HCT116 (cell line): ENCODE results near the gene ACTBL2. TPM values are rescaled to one million over a fixed set of nuclear protein-coding genes. Genes with fewer than 3 reads are reported as not detected.

Source experiments
- ATAC-seq: fragments of 200-7000 bp; cut with Tn5 transposase; 2 replicates; pipeline ENCODE4 v1.9.1; 2020; ENCODE audit warnings: mild to moderate bottlenecking, moderate library complexity
- BruUV-seq: library from RNA; stranded (reverse); fragments of 400-500 nt; replicated peaks from 2 replicates; lab custom pipeline; 2021; lab: Mats Ljungman, UMichigan
- CTCF ChIA-PET: fragments of 300-600 bp; sonication (Branson Sonifier 250); formaldehyde crosslinking; loops from one replicate; lab custom pipeline; 2021; ENCODE audit warnings: antibody characterized with exemption; lab: Charles Lee
- POLR2A ChIA-PET: fragments of 300-600, 350-600 bp; sonication (Branson Sonifier 250); formaldehyde crosslinking; loops from one replicate; lab custom pipeline; 2021; ENCODE audit warnings: antibody characterized with exemption; lab: Charles Lee
- RAD21 ChIA-PET, 2 experiments: fragments of 300-600 bp; sonication (Branson Sonifier 250); formaldehyde crosslinking; loops; one replicate each; lab custom pipeline; 2023; ENCODE audit warnings: low total read pairs in 2 of 2; ENCODE audit not compliant: uncharacterized antibody in 2 of 2, unreplicated experiment in 2 of 2, low non-redundant PET in 1 of 2; lab: Charles Lee
- DNase-seq: peaks from one replicate; pipeline ENCODE4 v3.0.0-alpha.2; 2010; ENCODE audit warnings: low read depth, low spot score
- H2AFZ ChIP-seq: fragments of 200-600 bp; shearing (Covaris generic), sonication (generic); 2 replicates; pipeline ENCODE4 v1.6.1; 2017; ENCODE audit warnings: low read depth, mixed run types, mixed read lengths, antibody characterized with exemption, low read length; ENCODE audit not compliant: poor library complexity, severe bottlenecking
- H3K27ac ChIP-seq: 2 replicates; pipeline ENCODE4 v1.5.1; 2012; ENCODE audit warnings: low read depth, low read length
- H3K27me3 ChIP-seq: fragments of 200-600 bp; sonication (generic); 2 replicates; pipeline ENCODE4 v1.6.1; 2016; ENCODE audit warnings: mixed run types, low read length, mixed read lengths; ENCODE audit not compliant: insufficient read depth
- H3K36me3 ChIP-seq, 2 experiments: fragments of 200-500 bp in 1 of 2; fragments of 200-600 bp in 1 of 2; sonication (Bioruptor generic) in 1 of 2; sonication (generic) in 1 of 2; 2 replicates each; pipeline versions ENCODE4 v1.5.1 to v1.6.1; 2014 to 2016; ENCODE audit warnings: low read length in 2 of 2, inconsistent platforms in 1 of 2, mixed read lengths in 1 of 2, mixed run types in 1 of 2; ENCODE audit not compliant: insufficient read depth in 2 of 2, control insufficient read depth in 1 of 2
- H3K4me1 ChIP-seq, 2 experiments: fragments of 200-600 bp in 1 of 2; sonication (generic) in 1 of 2; 2 replicates each; pipeline versions ENCODE4 v1.5.1 to v1.6.1; 2012 to 2017; ENCODE audit warnings: low read length in 2 of 2, inconsistent platforms in 1 of 2, mild to moderate bottlenecking in 1 of 2, mixed read lengths in 1 of 2, mixed run types in 1 of 2, moderate library complexity in 1 of 2; ENCODE audit not compliant: insufficient read depth in 2 of 2, control insufficient read depth in 1 of 2
- H3K4me2 ChIP-seq: fragments of 200-600 bp; sonication (generic); 2 replicates; pipeline ENCODE4 v1.6.1; 2017; ENCODE audit warnings: mixed run types, low read length, mixed read lengths
- H3K4me3 ChIP-seq, 2 experiments: fragments of 200-600 bp in 1 of 2; sonication (generic) in 1 of 2; replicated peaks in 1 of 2; 2 replicates each; pipeline ENCODE4 v1.5.1; 2011 to 2016; ENCODE audit warnings: low read length in 2 of 2, control low read depth in 1 of 2, low read depth in 1 of 2, mild to moderate bottlenecking in 1 of 2, mixed read lengths in 1 of 2, mixed run types in 1 of 2
- H3K79me2 ChIP-seq: fragments of 200-600 bp; sonication (generic); 2 replicates; pipeline ENCODE4 v1.6.1; 2017; ENCODE audit warnings: mild to moderate bottlenecking, mixed run types, low read length, moderate library complexity, mixed read lengths; ENCODE audit not compliant: insufficient read depth
- H3K9ac ChIP-seq: fragments of 200-600 bp; sonication (generic); 2 replicates; pipeline ENCODE4 v1.6.1; 2016; ENCODE audit warnings: low read length, mixed read lengths
- H3K9me2 ChIP-seq: fragments of 200-600 bp; sonication (generic), shearing (Covaris generic); 2 replicates; pipeline ENCODE4 v1.6.1; 2017; ENCODE audit warnings: mixed run types, mild to moderate bottlenecking, moderate library complexity; ENCODE audit not compliant: insufficient read depth
- H3K9me3 ChIP-seq, 2 experiments: fragments of 200-500 bp in 1 of 2; fragments of 200-600 bp in 1 of 2; sonication (Bioruptor generic) in 1 of 2; sonication (generic) in 1 of 2; 2 replicates each; pipeline ENCODE4 v1.6.1; 2014 to 2017; ENCODE audit warnings: low read length in 2 of 2, mixed read lengths in 2 of 2, inconsistent platforms in 1 of 2, low read depth in 1 of 2, mild to moderate bottlenecking in 1 of 2, mixed run types in 1 of 2, moderate library complexity in 1 of 2; ENCODE audit not compliant: control insufficient read depth in 1 of 2, insufficient read depth in 1 of 2
- H4K20me1 ChIP-seq: fragments of 200-600 bp; sonication (generic), shearing (Covaris generic); 2 replicates; pipeline ENCODE4 v1.6.1; 2017; ENCODE audit warnings: mixed run types, mild to moderate bottlenecking, moderate library complexity; ENCODE audit not compliant: insufficient read depth
- CBX3 ChIP-seq: IDR thresholded peaks from 2 replicates; pipeline ENCODE4 v1.6.1; 2012; ENCODE audit warnings: low read depth
- CEBPB ChIP-seq: IDR thresholded peaks from 2 replicates; pipeline ENCODE4 v1.6.1; 2012; ENCODE audit warnings: low read depth
- EGR1 ChIP-seq: IDR thresholded peaks from 2 replicates; pipeline ENCODE4 v1.6.1; 2012; ENCODE audit warnings: low read depth
- ELF1 ChIP-seq: IDR thresholded peaks from 2 replicates; pipeline ENCODE4 v1.6.1; 2012; ENCODE audit warnings: low read depth, borderline replicate concordance
- EZH2 ChIP-seq: fragments of 200-600 bp; sonication (generic); IDR thresholded peaks from 2 replicates; pipeline ENCODE4 v1.6.1; 2017; ENCODE audit warnings: antibody characterized with exemption, mixed run types
- EZH2phosphoT487 ChIP-seq: fragments of 200-600 bp; IDR thresholded peaks from 2 replicates; pipeline ENCODE4 v1.6.1; 2018; ENCODE audit warnings: antibody characterized with exemption, borderline replicate concordance
- MAX ChIP-seq: IDR thresholded peaks from 2 replicates; pipeline ENCODE4 v1.6.1; 2012
- POLR2AphosphoS5 ChIP-seq: IDR thresholded peaks from 2 replicates; pipeline ENCODE4 v1.6.1; 2011; ENCODE audit warnings: mild to moderate bottlenecking, low read depth, low read length, moderate library complexity
- SIN3A ChIP-seq: IDR thresholded peaks from 2 replicates; pipeline ENCODE4 v1.6.1; 2012; ENCODE audit warnings: low read depth
- SP1 ChIP-seq: IDR thresholded peaks from 2 replicates; pipeline ENCODE4 v1.6.1; 2012; ENCODE audit warnings: low read depth
- SRF ChIP-seq: IDR thresholded peaks from 2 replicates; pipeline ENCODE4 v1.6.1; 2012; ENCODE audit warnings: low read depth
- YY1 ChIP-seq: IDR thresholded peaks from 2 replicates; pipeline ENCODE4 v1.6.1; 2011; ENCODE audit warnings: low read length, low read depth, moderate library complexity, mild to moderate bottlenecking; ENCODE audit not compliant: insufficient replicate concordance; ENCODE audit errors: extremely low read depth
- ZFX ChIP-seq: fragments of 450-650 bp; IDR thresholded peaks from 2 replicates; pipeline ENCODE4 v1.6.1; 2017
- ZNF274 ChIP-seq: fragments of 200-500 bp; sonication (Bioruptor generic); IDR thresholded peaks from 2 replicates; pipeline ENCODE4 v1.6.1; 2014; ENCODE audit warnings: mild to moderate bottlenecking, low read depth, low read length, inconsistent platforms
- intact Hi-C: fragments of 100-400 bp; cut with micrococcal nuclease; formaldehyde crosslinking; loops from 2 replicates; pipeline ENCODE4 v1.10.0; 2022
- total RNA-seq: library from RNA; stranded (reverse); gene quantifications from one replicate; pipeline ENCODE4 v1.2.1, GENCODE V29; 2021; ENCODE audit not compliant: unreplicated experiment
- TF ChIP-seq, protein P1 (sequence below): IDR thresholded peaks from 2 replicates; pipeline ENCODE4 v1.6.1; 2011; ENCODE audit warnings: mild to moderate bottlenecking, low read length, moderate library complexity; ENCODE audit not compliant: insufficient replicate concordance; ENCODE audit errors: extremely low read depth
- TF ChIP-seq, protein P2 (sequence below): IDR thresholded peaks from 2 replicates; pipeline ENCODE4 v1.6.1; 2012; ENCODE audit warnings: low read depth

Gene ACTBL2
- total RNA-seq, 1 experiment from 2014 or later: 0.07 TPM

GRCh38 chr5:57434227-57434640, 48.4 kb downstream of the ACTBL2 start:
- Histone ChIP-seq H3K9me2 (no peaks in the 10 kb centered on the region), H4K20me1 (no peaks in the 10 kb centered on the region), H3K4me2 (no peak overlapping the region), H3K27me3 (no peaks in the 10 kb centered on the region), H3K27ac (no peak overlapping the region), H3K79me2 (no peaks in the 10 kb centered on the region), H3K9me3 (no peaks in the 10 kb centered on the region), H3K9ac (no peak overlapping the region), H2AFZ (no peak overlapping the region), H3K4me1 (peaks cover 14 to 21% of the 10 kb centered on the region in 2 experiments; a peak in 3 of 4 replicates), H3K36me3 (no peaks in the 10 kb centered on the region), H3K4me3 (no peak overlapping the region)
- RAD21 ChIA-PET: no interaction called here
- no peak for DNase-seq
- CTCF ChIA-PET: interaction anchor here (1.2 to 1.3 kb wide), 2 partner anchors 11 to 1027 kb away, joined by 3 read pairs; no protein-coding TSS in a partner anchor
- intact Hi-C loops: no loop called here
- no TSS peak for BruUV-seq
- POLR2A ChIA-PET: no interaction called here
- ATAC-seq: no peak
- no peak for TF ChIP-seq EGR1
- TF ChIP-seq CBX3: no peak
- TF ChIP-seq SRF: no peak
- TF ChIP-seq ZNF274: no peak
- no peak for TF ChIP-seq SIN3A
- no peak for TF ChIP-seq EZH2
- TF ChIP-seq EZH2phosphoT487: no peak
- TF ChIP-seq, protein P1, sequence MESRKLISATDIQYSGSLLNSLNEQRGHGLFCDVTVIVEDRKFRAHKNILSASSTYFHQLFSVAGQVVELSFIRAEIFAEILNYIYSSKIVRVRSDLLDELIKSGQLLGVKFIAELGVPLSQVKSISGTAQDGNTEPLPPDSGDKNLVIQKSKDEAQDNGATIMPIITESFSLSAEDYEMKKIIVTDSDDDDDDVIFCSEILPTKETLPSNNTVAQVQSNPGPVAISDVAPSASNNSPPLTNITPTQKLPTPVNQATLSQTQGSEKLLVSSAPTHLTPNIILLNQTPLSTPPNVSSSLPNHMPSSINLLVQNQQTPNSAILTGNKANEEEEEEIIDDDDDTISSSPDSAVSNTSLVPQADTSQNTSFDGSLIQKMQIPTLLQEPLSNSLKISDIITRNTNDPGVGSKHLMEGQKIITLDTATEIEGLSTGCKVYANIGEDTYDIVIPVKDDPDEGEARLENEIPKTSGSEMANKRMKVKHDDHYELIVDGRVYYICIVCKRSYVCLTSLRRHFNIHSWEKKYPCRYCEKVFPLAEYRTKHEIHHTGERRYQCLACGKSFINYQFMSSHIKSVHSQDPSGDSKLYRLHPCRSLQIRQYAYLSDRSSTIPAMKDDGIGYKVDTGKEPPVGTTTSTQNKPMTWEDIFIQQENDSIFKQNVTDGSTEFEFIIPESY: no peak
- no peak for TF ChIP-seq MAX
- no peak for TF ChIP-seq POLR2AphosphoS5
- TF ChIP-seq SP1: no peak
- no peak for TF ChIP-seq ZFX
- TF ChIP-seq ELF1: no peak
- TF ChIP-seq, protein P2, sequence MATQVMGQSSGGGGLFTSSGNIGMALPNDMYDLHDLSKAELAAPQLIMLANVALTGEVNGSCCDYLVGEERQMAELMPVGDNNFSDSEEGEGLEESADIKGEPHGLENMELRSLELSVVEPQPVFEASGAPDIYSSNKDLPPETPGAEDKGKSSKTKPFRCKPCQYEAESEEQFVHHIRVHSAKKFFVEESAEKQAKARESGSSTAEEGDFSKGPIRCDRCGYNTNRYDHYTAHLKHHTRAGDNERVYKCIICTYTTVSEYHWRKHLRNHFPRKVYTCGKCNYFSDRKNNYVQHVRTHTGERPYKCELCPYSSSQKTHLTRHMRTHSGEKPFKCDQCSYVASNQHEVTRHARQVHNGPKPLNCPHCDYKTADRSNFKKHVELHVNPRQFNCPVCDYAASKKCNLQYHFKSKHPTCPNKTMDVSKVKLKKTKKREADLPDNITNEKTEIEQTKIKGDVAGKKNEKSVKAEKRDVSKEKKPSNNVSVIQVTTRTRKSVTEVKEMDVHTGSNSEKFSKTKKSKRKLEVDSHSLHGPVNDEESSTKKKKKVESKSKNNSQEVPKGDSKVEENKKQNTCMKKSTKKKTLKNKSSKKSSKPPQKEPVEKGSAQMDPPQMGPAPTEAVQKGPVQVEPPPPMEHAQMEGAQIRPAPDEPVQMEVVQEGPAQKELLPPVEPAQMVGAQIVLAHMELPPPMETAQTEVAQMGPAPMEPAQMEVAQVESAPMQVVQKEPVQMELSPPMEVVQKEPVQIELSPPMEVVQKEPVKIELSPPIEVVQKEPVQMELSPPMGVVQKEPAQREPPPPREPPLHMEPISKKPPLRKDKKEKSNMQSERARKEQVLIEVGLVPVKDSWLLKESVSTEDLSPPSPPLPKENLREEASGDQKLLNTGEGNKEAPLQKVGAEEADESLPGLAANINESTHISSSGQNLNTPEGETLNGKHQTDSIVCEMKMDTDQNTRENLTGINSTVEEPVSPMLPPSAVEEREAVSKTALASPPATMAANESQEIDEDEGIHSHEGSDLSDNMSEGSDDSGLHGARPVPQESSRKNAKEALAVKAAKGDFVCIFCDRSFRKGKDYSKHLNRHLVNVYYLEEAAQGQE: no peak
- TF ChIP-seq CEBPB: no peak
- TF ChIP-seq YY1: no peak
